ENCODE results near the gene FERMT1. TPM values are rescaled to one million over a fixed set of nuclear protein-coding genes. Genes with fewer than 3 reads are reported as not detected.

The FERMT1 gene
- total and polyA plus RNA-seq, 2 of the 4 experiments (the other 2 are of a cell fraction): 1.8 to 2.3 TPM

- Histone ChIP-seq H2BK5ac (ENCODE audit: low read depth, low read length, poor library complexity, severe bottlenecking) (no peak overlapping the region), H3K27me3 (ENCODE audit: control insufficient read depth, insufficient read depth, low read length) (peaks cover 6% of the 10 kb centered on the region), H2BK15ac (ENCODE audit: low read depth, low read length) (no peak overlapping the region), H2BK120ac (ENCODE audit: low read depth, low read length) (no peak overlapping the region), H4K91ac (ENCODE audit: insufficient read depth, low read depth, low read length) (no peak overlapping the region), H2AK9ac (replicated peaks; ENCODE audit: low read depth, low read length, poor library complexity) (no peak overlapping the region), H4K5ac (ENCODE audit: low read depth, low read length) (no peak overlapping the region), H3K4me3 (ENCODE audit: insufficient read depth, low read depth, low read length) (no peak overlapping the region), H3K79me1 (ENCODE audit: low read depth in 1 of 2, low read length in 2 of 2) (no peaks in the 10 kb centered on the region), H3K36me3 (ENCODE audit: control insufficient read depth, insufficient read depth, low read length) (no peaks in the 10 kb centered on the region), H3K9me3 (ENCODE audit: control insufficient read depth, insufficient read depth, low read length) (no peaks in the 10 kb centered on the region), H3K4ac (ENCODE audit: low read depth, low read length) (no peak overlapping the region), H2AK5ac (ENCODE audit: low read depth, low read length) (no peak overlapping the region), H3K14ac (replicated peaks; ENCODE audit: low read depth, low read length) (no peak overlapping the region), H3K4me1 (ENCODE audit: control insufficient read depth, insufficient read depth, low read length) (no peaks in the 10 kb centered on the region), H3K18ac (ENCODE audit: low read depth, low read length) (no peak overlapping the region), H2BK20ac (ENCODE audit: low read depth, low read length) (no peak overlapping the region), H3K9ac (ENCODE audit: low read depth, low read length) (no peak overlapping the region), H2AFZ (replicated peaks; ENCODE audit: low read length, poor library complexity) (no peak overlapping the region), H3K23ac (ENCODE audit: low read depth, low read length) (no peak overlapping the region), H3K9me1 (ENCODE audit: insufficient read depth, low read length) (no peaks in the 10 kb centered on the region), H3K27ac (ENCODE audit: insufficient read depth, low read length) (no peak overlapping the region), H3K4me2 (ENCODE audit: low read depth, low read length) (no peak overlapping the region), H4K20me1 (ENCODE audit: insufficient read depth, low read length) (no peaks in the 10 kb centered on the region), H4K8ac (ENCODE audit: low read depth in 2 of 2, low read length in 2 of 2) (no peak overlapping the region), H3K56ac (ENCODE audit: extremely low read depth, insufficient read depth, low read length) (no peak overlapping the region)
- BruUV-seq (replicated peaks): no TSS peak
- intact Hi-C loops (cut with micrococcal nuclease): no loop called here
- TF ChIP-seq, protein P1, sequence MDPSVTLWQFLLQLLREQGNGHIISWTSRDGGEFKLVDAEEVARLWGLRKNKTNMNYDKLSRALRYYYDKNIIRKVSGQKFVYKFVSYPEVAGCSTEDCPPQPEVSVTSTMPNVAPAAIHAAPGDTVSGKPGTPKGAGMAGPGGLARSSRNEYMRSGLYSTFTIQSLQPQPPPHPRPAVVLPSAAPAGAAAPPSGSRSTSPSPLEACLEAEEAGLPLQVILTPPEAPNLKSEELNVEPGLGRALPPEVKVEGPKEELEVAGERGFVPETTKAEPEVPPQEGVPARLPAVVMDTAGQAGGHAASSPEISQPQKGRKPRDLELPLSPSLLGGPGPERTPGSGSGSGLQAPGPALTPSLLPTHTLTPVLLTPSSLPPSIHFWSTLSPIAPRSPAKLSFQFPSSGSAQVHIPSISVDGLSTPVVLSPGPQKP (IDR thresholded peaks at IDR 0.05; ENCODE audit: borderline replicate concordance, low read depth, low read length): no peak
- no CpG with 5 or more reads among the region's 3 CpGs for WGBS, 2 experiments (ENCODE audit: extremely low coverage in 2 of 2, insufficient read length in 1 of 2)
- ChIA-PET POLR2A (ENCODE audit: unreplicated experiment) (no interaction called here), CTCF (interaction anchor here (1.4 kb wide), 1 partner anchor 9 kb away, joined by 3 read pairs; no protein-coding TSS in a partner anchor)
- no peak for DNase-seq
- ATAC-seq (ENCODE audit: low read depth): no peak
- dilution Hi-C loops (cut with HindIII; ENCODE audit: low sequenced_read_pairs, unreplicated experiment): no loop called here
- in situ Hi-C loops (cut with MboI; ENCODE audit: low sequenced_read_pairs): no loop called here
Observed at GRCh38 chr20:6066582-6066981, 56.2 kb downstream of the FERMT1 start.
